GM19099 (cell line): ENCODE measurements around the gene NFKBIZ.

Experiments used
- POLR2A ChIP-seq: IDR thresholded peaks from 3 replicates; pipeline ENCODE4 v1.6.1; 2011; ENCODE audit warnings: low read depth; ENCODE audit not compliant: insufficient read length; ENCODE audit errors: extremely low read depth

NFKBIZ gene

GRCh38 chr3:101816215-101817149, 32.8 kb upstream of the NFKBIZ start:
- TF ChIP-seq POLR2A: no peak

GRCh38 chr3:101817992-101818391, 31.3 kb upstream of the NFKBIZ start:
- no peak for TF ChIP-seq POLR2A

- TF ChIP-seq POLR2A: no peak
These were observed 29.6 kb upstream of the NFKBIZ start for GRCh38 chr3:101819649-101820206.

GRCh38 chr3:101821503-101821902, 27.8 kb upstream of the NFKBIZ start:
- no peak for TF ChIP-seq POLR2A

- TF ChIP-seq POLR2A: no peak
These were observed 25.8 kb upstream of the NFKBIZ start for GRCh38 chr3:101823525-101823924.

GRCh38 chr3:101824702-101825101, 24.6 kb upstream of the NFKBIZ start:
- TF ChIP-seq POLR2A: no peak

- TF ChIP-seq POLR2A: no peak
These were observed 23.3 kb upstream of the NFKBIZ start for GRCh38 chr3:101825904-101826445.

GRCh38 chr3:101827211-101828174, 21.8 kb upstream of the NFKBIZ start:
- TF ChIP-seq POLR2A: peak; percentile 92

GRCh38 chr3:101828276-101828675, 21.0 kb upstream of the NFKBIZ start:
- no peak for TF ChIP-seq POLR2A

- peak; percentile 50 for TF ChIP-seq POLR2A
These were observed 20.4 kb upstream of the NFKBIZ start for GRCh38 chr3:101828691-101829436.

- TF ChIP-seq POLR2A: no peak
These were observed 19.9 kb upstream of the NFKBIZ start for GRCh38 chr3:101829437-101829830.

- no peak for TF ChIP-seq POLR2A
These were observed 19.4 kb upstream of the NFKBIZ start for GRCh38 chr3:101829874-101830273.

- TF ChIP-seq POLR2A: no peak
These were observed 15.8 kb upstream of the NFKBIZ start for GRCh38 chr3:101833446-101833974.

- no peak for TF ChIP-seq POLR2A
These were observed 13.6 kb upstream of the NFKBIZ start for GRCh38 chr3:101835676-101836075.
